Activated naive CD4-positive, alpha-beta T cell treated with anti-CD3 and anti-CD28 coated beads, Interleukin-2, amount 50 U/mL, for 24 hours (primary cell): Measurements from ENCODE around the gene MACF1.

Experiments used
- H3K27ac Mint-ChIP-seq: one replicate; pipeline ENCODE4 v1.8.0; 2021; ENCODE audit warnings: mild to moderate bottlenecking, mixed read lengths
- H3K27me3 Mint-ChIP-seq: one replicate; pipeline ENCODE4 v1.8.0; 2021; ENCODE audit warnings: mixed read lengths
- H3K36me3 Mint-ChIP-seq: one replicate; pipeline ENCODE4 v1.8.0; 2021; ENCODE audit warnings: mixed read lengths
- H3K4me1 Mint-ChIP-seq: one replicate; pipeline ENCODE4 v1.8.0; 2021; ENCODE audit warnings: mixed read lengths
- H3K4me3 Mint-ChIP-seq: one replicate; pipeline ENCODE4 v1.8.0; 2021; ENCODE audit warnings: mild to moderate bottlenecking, mixed read lengths
- H3K9me3 Mint-ChIP-seq: one replicate; pipeline ENCODE4 v1.8.0; 2021; ENCODE audit warnings: mixed read lengths

MACF1 gene

GRCh38 chr1:39261712-39262221, 57.3 kb downstream of the MACF1 start:
- Mint-ChIP-seq H3K27me3 (no peaks in the 10 kb centered on the region), H3K4me3 (peak overlapping the region; percentile 23), H3K4me1 (peaks cover 70% of the 10 kb centered on the region), H3K9me3 (no peaks in the 10 kb centered on the region), H3K27ac (peak overlapping the region; percentile 55), H3K36me3 (peaks cover 7% of the 10 kb centered on the region)

- Mint-ChIP-seq H3K4me3 (peak overlapping the region; percentile 69), H3K4me1 (peaks cover 71% of the 10 kb centered on the region), H3K27me3 (no peaks in the 10 kb centered on the region), H3K36me3 (peaks cover 6% of the 10 kb centered on the region), H3K27ac (peak overlapping the region; percentile 94), H3K9me3 (no peaks in the 10 kb centered on the region)
Measured at GRCh38 chr1:39262802-39263201, 58.3 kb downstream of the MACF1 start.

- H3K4me1 Mint-ChIP-seq: peaks cover 88% of the 10 kb centered on the region
- peaks cover 9% of the 10 kb centered on the region for H3K36me3 Mint-ChIP-seq
- H3K27me3 Mint-ChIP-seq: no peaks in the 10 kb centered on the region
- H3K4me3 Mint-ChIP-seq: no peak overlapping the region
- no peak overlapping the region for H3K27ac Mint-ChIP-seq
- H3K9me3 Mint-ChIP-seq: no peaks in the 10 kb centered on the region
Measured at GRCh38 chr1:39266269-39266668, 61.8 kb downstream of the MACF1 start.

- no peaks in the 10 kb centered on the region for H3K27me3 Mint-ChIP-seq
- no peak overlapping the region for H3K27ac Mint-ChIP-seq
- no peak overlapping the region for H3K4me3 Mint-ChIP-seq
- H3K9me3 Mint-ChIP-seq: no peaks in the 10 kb centered on the region
- peaks cover 9% of the 10 kb centered on the region for H3K36me3 Mint-ChIP-seq
- H3K4me1 Mint-ChIP-seq: peaks cover 88% of the 10 kb centered on the region
Measured at GRCh38 chr1:39266792-39267191, 62.3 kb downstream of the MACF1 start.

- peaks cover 88% of the 10 kb centered on the region for H3K4me1 Mint-ChIP-seq
- no peaks in the 10 kb centered on the region for H3K27me3 Mint-ChIP-seq
- peaks cover 5% of the 10 kb centered on the region for H3K36me3 Mint-ChIP-seq
- peak overlapping the region; percentile 76 for H3K27ac Mint-ChIP-seq
- peak overlapping the region; percentile 70 for H3K4me3 Mint-ChIP-seq
- no peaks in the 10 kb centered on the region for H3K9me3 Mint-ChIP-seq
Measured at GRCh38 chr1:39268112-39268581, 63.7 kb downstream of the MACF1 start.

DNA sequence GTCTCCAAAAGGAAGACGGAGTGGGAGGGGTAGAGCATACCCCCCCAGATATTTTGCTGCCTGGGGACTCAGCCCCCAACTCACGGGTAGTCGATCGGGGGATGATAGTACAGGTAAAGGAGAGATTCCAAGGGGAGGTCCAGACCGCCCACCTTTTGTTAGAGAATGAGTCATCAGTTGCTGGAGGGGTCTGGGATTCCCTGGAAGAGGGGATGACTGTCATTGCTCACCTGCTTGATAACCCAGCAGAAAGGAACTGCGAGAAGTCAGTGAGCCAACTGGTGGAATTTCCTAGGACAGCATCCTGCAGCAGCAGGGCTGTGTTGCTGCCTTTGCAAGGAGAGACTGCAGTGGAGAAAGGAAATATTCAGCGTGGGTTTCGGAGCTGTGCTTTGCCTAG, 64.4 kb downstream of the MACF1 start:
- Mint-ChIP-seq H3K9me3 (no peaks in the 10 kb centered on the region), H3K27me3 (no peaks in the 10 kb centered on the region), H3K4me1 (peaks cover 85% of the 10 kb centered on the region), H3K27ac (no peak overlapping the region), H3K4me3 (no peak overlapping the region), H3K36me3 (peaks cover 5% of the 10 kb centered on the region)

DNA sequence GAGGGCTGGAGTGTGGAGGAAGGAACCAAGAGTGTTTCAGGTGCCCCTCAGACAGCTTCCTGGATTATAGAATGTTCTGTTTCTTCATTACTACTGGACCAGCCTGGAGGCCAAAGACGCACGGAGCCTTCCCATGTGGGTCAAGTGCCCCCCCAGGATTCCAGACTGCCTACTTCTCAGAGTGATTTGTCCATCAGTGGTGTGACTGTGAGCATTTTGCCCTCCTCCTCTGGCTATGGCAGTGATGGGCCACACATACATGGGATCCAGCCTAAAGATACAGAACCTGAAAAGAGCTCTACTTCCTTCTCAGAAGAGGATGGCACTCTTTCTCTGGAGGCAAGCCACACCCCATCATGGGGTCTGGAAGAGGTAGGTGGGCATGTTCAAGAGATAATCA, 64.9 kb downstream of the MACF1 start:
- Mint-ChIP-seq H3K27me3 (no peaks in the 10 kb centered on the region), H3K9me3 (no peaks in the 10 kb centered on the region), H3K27ac (no peak overlapping the region), H3K4me1 (peaks cover 82% of the 10 kb centered on the region), H3K4me3 (no peak overlapping the region), H3K36me3 (peaks cover 5% of the 10 kb centered on the region)

DNA sequence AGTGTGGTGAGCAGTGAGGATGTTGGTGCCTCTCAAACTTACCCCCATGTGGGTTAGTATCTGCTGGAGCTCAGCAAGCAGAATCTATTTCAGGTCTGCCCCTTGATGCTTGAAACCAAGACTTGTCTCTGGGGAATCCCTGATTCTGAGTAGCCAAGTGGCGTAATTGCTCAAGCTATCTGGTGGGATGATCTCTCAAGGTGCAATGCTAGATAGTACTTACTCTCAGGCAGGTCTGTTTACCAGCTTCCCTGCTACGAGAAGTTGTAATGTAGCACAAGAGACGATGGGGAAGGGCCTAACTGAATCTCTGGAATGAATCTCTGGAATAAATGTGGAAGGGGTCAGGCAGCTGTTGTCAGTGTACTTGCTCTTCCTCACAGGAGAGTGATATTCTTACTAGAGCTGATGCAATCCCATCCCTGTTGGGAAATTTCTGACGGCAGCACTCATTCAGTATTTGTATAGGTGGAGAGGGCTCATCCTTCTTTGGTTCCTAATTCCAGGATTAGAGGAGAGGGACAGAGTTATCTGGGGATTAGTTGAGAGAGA, 65.4 kb downstream of the MACF1 start:
- peaks cover 5% of the 10 kb centered on the region for H3K36me3 Mint-ChIP-seq
- H3K27ac Mint-ChIP-seq: peak overlapping the region; percentile 41
- peaks cover 87% of the 10 kb centered on the region for H3K4me1 Mint-ChIP-seq
- no peaks in the 10 kb centered on the region for H3K27me3 Mint-ChIP-seq
- no peaks in the 10 kb centered on the region for H3K9me3 Mint-ChIP-seq
- peak overlapping the region; percentile 15 for H3K4me3 Mint-ChIP-seq

GRCh38 chr1:39270368-39270767, 65.9 kb downstream of the MACF1 start:
- Mint-ChIP-seq H3K4me3 (peak overlapping the region; percentile 15), H3K4me1 (peaks cover 84% of the 10 kb centered on the region), H3K27ac (peak overlapping the region; percentile 41), H3K36me3 (peaks cover 5% of the 10 kb centered on the region), H3K9me3 (no peaks in the 10 kb centered on the region), H3K27me3 (no peaks in the 10 kb centered on the region)

- no peaks in the 10 kb centered on the region for H3K27me3 Mint-ChIP-seq
- H3K9me3 Mint-ChIP-seq: no peaks in the 10 kb centered on the region
- peaks cover 5% of the 10 kb centered on the region for H3K36me3 Mint-ChIP-seq
- H3K27ac Mint-ChIP-seq: peak overlapping the region; percentile 10
- H3K4me1 Mint-ChIP-seq: peaks cover 85% of the 10 kb centered on the region
- no peak overlapping the region for H3K4me3 Mint-ChIP-seq
Measured at GRCh38 chr1:39272027-39272797, 67.7 kb downstream of the MACF1 start.

DNA sequence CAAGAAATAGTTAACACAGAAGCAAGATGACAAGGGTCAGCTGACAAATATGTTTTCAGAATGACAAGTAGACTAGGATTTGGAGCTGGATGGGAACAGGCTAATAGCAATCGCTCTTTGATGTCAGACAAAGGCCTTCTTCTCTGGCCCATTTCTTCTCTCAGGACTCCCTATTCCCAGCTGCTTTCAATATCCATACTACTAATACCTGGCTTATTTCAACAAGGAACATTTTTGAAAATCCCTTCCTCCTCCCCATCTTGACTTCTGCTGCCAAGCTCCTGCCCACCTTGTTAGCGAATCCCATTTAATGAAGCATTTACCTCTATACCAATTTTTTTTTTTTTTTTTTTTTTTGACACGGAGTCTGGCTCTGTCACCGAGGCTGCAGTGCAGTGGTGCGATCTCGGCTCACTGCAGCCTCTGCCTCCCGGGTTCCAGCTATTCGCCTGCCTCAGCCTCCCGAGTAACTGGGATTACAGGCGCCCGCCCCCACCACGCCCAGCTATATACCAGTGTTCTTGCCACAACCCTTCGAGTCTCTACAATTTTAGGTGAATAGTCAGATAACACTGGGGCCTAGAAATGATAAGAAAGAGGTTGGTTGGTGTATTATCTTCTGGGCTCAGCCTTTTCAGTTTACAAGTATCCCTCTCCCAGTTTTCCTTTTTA, 68.4 kb downstream of the MACF1 start:
- Mint-ChIP-seq H3K27me3 (no peaks in the 10 kb centered on the region), H3K27ac (no peak overlapping the region), H3K36me3 (peaks cover 5% of the 10 kb centered on the region), H3K4me3 (no peak overlapping the region), H3K9me3 (no peaks in the 10 kb centered on the region), H3K4me1 (peaks cover 88% of the 10 kb centered on the region)

GRCh38 chr1:39275836-39276507, 71.5 kb downstream of the MACF1 start:
- Mint-ChIP-seq H3K4me1 (peaks cover 72% of the 10 kb centered on the region), H3K27ac (peak overlapping the region; percentile 11), H3K27me3 (no peaks in the 10 kb centered on the region), H3K9me3 (no peaks in the 10 kb centered on the region), H3K4me3 (no peak overlapping the region), H3K36me3 (no peaks in the 10 kb centered on the region)

DNA sequence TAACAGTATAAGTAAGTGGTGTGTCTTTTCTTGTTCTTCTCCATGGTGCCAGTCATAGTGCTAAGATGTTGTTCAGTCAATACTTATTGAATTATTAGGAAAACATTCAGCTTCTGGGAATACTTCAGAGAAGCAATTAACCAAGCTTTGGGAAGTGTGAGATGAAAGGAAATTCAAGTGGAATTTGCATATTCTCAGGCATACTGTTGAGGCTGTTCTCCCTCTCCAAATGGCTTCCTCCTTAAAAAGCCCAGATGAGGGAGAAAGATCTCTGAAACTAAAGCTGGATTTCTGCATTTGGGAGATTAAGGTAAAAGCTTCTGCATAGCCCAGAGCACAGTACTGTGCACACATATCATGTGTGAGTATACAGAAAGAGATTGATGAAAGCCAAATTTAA, 73.4 kb downstream of the MACF1 start:
- H3K27ac Mint-ChIP-seq: peak overlapping the region; percentile 88
- H3K36me3 Mint-ChIP-seq: peaks cover 3% of the 10 kb centered on the region
- no peak overlapping the region for H3K4me3 Mint-ChIP-seq
- H3K9me3 Mint-ChIP-seq: no peaks in the 10 kb centered on the region
- H3K4me1 Mint-ChIP-seq: peaks cover 58% of the 10 kb centered on the region
- H3K27me3 Mint-ChIP-seq: no peaks in the 10 kb centered on the region

DNA sequence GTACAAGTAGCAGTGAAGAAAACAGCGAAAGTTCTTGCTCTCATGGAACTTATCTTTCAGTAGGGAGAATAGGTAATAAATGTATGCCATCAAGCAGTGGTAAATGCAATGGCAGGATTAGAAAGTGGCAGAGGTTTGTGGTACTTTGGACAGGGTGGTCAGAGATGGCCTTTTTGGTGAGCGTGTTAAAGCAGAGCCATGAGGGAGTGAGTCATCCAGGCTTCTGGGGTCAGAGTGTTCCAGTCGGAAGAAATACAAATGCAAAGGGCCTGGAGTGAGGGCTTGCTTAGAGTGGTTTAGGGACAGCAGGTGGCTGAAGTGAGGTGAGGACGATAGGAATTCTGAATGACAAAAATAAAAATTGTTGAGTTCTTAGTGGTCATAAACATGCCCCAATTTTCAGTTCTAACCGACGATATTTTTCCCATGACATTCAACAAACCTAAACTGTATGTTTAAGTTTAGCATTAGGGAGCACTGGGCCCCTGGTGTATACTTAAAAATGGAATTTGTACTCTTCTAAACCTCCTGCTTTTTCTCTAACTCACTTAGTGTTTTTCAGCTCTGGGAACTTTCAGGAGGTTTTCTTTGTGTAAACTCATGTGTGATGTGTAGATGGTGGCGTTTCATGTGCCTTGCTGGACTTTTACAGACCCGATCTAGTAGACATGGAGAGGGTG, 78.2 kb downstream of the MACF1 start:
- no peaks in the 10 kb centered on the region for H3K9me3 Mint-ChIP-seq
- no peaks in the 10 kb centered on the region for H3K27me3 Mint-ChIP-seq
- H3K36me3 Mint-ChIP-seq: peaks cover 14% of the 10 kb centered on the region
- H3K27ac Mint-ChIP-seq: peak overlapping the region; percentile 18
- H3K4me3 Mint-ChIP-seq: no peak overlapping the region
- H3K4me1 Mint-ChIP-seq: peaks cover 22% of the 10 kb centered on the region

GRCh38 chr1:39283858-39284257, 79.4 kb downstream of the MACF1 start:
- H3K36me3 Mint-ChIP-seq: peaks cover 15% of the 10 kb centered on the region
- no peaks in the 10 kb centered on the region for H3K9me3 Mint-ChIP-seq
- H3K4me3 Mint-ChIP-seq: no peak overlapping the region
- peaks cover 10% of the 10 kb centered on the region for H3K4me1 Mint-ChIP-seq
- no peaks in the 10 kb centered on the region for H3K27me3 Mint-ChIP-seq
- peak overlapping the region; percentile 8 for H3K27ac Mint-ChIP-seq
